HCT116 (cell line): ENCODE results near the gene WDR82.

Experiments used
- ATF3 ChIP-seq: IDR thresholded peaks from 2 replicates; pipeline ENCODE4 v1.6.1; 2012
- EZH2 ChIP-seq: fragments of 200-600 bp; sonication (generic); IDR thresholded peaks from 2 replicates; pipeline ENCODE4 v1.6.1; 2017; ENCODE audit warnings: antibody characterized with exemption, mixed run types
- POLR2A ChIP-seq: IDR thresholded peaks from 2 replicates; pipeline ENCODE4 v1.7.0; 2011; ENCODE audit warnings: borderline replicate concordance; ENCODE audit not compliant: insufficient read depth, insufficient read length; ENCODE audit errors: extremely low read depth
- TCF7L2 ChIP-seq: IDR thresholded peaks from 2 replicates; pipeline ENCODE4 v1.7.0; 2011; ENCODE audit warnings: borderline replicate concordance, inconsistent platforms; ENCODE audit not compliant: insufficient read depth, insufficient read length; ENCODE audit errors: extremely low read depth
- ZFX ChIP-seq: fragments of 450-650 bp; IDR thresholded peaks from 2 replicates; pipeline ENCODE4 v1.6.1; 2017
- ZNF274 ChIP-seq: fragments of 200-500 bp; sonication (Bioruptor generic); IDR thresholded peaks from 2 replicates; pipeline ENCODE4 v1.6.1; 2014; ENCODE audit warnings: mild to moderate bottlenecking, low read depth, low read length, inconsistent platforms
- TF ChIP-seq, protein P1 (sequence below): IDR thresholded peaks from 2 replicates; pipeline ENCODE4 v1.6.1; 2012; ENCODE audit warnings: low read depth

- TF ChIP-seq ATF3 = no peak
- TF ChIP-seq EZH2 = no peak
- no peak for TF ChIP-seq ZFX
- TF ChIP-seq, protein P1, sequence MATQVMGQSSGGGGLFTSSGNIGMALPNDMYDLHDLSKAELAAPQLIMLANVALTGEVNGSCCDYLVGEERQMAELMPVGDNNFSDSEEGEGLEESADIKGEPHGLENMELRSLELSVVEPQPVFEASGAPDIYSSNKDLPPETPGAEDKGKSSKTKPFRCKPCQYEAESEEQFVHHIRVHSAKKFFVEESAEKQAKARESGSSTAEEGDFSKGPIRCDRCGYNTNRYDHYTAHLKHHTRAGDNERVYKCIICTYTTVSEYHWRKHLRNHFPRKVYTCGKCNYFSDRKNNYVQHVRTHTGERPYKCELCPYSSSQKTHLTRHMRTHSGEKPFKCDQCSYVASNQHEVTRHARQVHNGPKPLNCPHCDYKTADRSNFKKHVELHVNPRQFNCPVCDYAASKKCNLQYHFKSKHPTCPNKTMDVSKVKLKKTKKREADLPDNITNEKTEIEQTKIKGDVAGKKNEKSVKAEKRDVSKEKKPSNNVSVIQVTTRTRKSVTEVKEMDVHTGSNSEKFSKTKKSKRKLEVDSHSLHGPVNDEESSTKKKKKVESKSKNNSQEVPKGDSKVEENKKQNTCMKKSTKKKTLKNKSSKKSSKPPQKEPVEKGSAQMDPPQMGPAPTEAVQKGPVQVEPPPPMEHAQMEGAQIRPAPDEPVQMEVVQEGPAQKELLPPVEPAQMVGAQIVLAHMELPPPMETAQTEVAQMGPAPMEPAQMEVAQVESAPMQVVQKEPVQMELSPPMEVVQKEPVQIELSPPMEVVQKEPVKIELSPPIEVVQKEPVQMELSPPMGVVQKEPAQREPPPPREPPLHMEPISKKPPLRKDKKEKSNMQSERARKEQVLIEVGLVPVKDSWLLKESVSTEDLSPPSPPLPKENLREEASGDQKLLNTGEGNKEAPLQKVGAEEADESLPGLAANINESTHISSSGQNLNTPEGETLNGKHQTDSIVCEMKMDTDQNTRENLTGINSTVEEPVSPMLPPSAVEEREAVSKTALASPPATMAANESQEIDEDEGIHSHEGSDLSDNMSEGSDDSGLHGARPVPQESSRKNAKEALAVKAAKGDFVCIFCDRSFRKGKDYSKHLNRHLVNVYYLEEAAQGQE = no peak
- no peak for TF ChIP-seq POLR2A
- TF ChIP-seq ZNF274 = no peak
- no peak for TF ChIP-seq TCF7L2
These were observed 48.5 kb upstream of the WDR82 start for GRCh38 chr3:52326976-52327375.
